Stimulated activated CD8-positive, alpha-beta memory T cell treated with anti-CD3 and anti-CD28 coated beads, Interleukin-12 subunit alpha, Interleukin-12 subunit beta, amount 100 ng/mL, for 1 hour (primary cell): ENCODE data around the gene NXNL2.

Experiments used
- DNase-seq: peaks from one replicate; pipeline ENCODE4 v3.0.0-alpha.2; 2020; ENCODE audit warnings: low read depth

NXNL2 gene

DNA sequence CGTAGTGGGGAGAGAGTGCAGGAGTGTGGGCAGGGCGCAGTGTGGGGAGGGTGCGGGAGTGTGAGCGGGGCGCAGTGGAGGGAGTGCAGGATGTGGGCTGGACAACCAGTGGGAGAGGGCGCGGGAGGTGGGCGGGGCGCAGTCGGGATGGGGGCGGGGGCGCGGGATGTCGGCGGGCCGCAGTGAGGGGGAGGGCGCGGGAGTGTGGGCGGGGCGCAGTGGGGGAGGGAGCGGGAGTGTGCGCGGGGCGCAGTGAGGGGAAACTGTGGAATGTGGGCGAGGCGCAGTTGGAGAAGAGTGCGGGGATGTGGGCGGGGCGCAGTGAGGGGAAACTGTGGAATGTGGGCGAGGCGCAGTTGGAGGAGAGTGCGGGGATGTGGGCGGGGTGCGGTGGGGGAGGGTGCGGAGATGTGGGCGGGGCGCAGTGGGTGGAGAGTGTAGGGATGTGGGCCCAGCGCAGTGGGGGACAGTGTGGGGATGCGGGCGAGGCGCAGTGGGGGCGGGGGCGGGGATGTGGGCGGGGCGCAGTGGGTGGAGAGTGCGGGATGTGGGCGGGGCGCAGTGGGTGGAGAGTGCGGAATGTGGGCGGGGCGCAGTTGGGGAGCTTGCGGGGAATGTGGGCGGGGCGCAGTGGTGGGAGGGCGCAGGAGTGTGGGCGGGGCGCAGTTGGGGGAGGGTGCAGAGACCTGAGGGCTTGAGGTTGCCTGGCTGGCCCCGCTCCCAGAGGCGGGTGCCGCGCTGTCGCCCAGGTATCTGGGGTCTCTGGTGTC lies at the start of gene NXNL2:
Gene NXNL2 (plus strand): TSS at position 723 of the 770 bp plus-strand sequence. CDS start 257 bp downstream, outside the sequence.
- peak; percentile 5 for DNase-seq

DNA sequence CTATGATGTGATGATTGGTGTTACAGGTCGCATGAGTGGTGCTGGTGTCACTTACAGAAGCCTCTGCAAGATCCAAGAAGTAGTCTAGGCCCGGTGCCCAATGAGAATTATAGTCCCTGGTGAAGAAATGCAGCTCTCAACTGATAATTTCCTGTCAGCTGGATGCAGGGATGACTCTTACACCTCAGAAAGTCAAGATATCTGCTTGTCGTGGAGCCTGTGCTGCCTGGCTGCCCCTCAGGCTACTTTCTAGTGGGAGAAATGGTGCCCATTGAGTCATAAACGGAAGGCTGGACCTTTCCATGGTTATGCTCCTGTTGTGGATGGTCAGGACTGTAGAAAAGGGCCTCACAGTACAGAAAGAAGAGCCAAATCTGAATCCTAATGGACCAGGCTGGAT lies 46.8 kb upstream of the NXNL2 start:
- no peak for DNase-seq

DNA sequence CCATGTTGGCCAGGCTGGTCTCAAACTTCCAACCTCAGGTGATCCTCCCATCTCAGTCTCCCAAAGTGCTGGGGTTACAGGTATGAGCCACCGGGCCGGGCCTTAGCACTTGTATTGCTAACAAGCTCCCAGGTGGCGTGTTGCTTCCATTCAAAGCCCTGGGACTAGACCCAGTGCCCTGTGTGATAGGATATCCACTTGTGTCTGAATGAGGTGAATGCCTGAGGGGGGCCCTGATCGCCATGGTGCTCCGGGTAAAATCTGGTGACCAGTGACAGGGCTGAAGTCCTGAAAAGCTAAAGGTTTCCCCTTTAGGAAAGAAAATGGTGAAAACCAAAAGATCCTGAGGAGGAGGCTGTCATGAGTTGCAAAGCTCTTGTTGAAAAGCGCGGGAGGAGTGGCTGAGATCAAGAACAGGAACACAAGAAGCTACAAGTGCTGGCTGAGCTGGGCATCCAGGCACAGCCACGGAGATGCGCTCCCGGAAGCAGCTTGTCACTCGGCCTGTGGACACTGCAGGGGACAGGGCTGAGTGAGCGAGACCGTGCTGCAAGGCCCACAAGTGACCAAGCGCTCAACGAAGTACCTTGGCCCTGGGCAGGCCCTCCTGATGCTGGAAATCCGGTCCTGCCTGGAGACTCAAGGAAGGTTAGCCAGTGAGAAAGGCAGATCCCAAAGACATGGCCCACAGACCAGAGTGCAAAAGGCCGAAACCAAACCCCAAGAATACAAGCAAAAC lies 39.8 kb upstream of the NXNL2 start:
- no peak for DNase-seq

DNA sequence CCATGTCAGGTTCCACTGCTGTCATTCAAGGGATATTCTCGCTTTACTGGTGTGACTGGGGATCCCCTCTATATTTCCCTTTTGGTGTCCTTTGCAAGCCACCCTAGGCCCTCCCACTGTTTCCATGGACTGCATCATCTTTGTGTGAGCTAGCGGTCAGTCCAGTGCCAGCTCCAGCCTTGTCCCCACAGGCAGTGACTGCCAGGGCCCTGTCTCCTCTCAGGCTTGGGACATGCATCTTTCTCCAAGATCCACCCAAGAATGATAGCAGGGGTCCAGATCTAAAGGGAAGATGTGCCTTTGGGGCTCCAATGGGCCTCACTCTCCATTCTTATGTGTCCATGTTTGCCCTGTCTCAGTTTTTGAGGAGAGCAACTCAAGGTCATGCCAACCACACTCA lies 37.8 kb upstream of the NXNL2 start:
- no peak for DNase-seq

DNA sequence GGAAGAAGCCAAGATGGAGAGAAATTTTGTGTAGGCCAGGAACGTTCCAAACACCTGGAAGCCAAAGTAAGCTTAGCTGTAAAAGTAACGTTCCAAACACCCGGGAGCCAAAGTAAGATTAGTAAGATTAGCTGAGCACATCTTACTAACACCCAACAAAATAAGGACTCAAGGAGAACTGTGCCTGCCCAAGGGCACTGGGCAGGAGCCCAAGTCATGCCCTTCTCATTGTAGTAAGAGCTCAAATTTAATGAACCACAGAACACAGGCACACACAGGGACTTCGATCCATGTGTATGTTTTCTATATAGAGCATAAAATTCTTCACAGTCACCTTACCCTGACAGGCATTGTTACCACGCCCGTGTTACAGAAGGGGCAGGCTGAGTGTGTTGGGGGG lies 36.1 kb upstream of the NXNL2 start:
- no peak for DNase-seq

DNA sequence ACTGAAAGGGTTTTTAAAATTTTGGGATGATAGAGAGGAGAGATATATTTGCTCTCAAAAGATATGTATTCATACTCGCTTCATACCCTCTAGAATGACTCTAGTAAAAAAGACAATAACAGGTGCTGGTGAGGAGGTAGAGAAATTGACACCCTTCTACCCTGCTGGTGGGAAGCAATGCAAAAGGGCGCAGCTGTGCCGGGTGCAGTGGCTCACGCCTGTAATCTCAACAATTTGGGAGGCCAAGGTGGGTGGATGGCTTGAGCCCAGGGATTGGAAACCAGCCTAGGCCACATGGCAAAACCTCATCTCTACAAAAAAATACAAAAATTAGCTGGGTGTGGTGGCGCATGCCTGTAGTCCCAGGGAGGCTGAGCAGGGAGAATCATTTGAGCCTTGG lies 33.9 kb upstream of the NXNL2 start:
- no peak for DNase-seq

DNA sequence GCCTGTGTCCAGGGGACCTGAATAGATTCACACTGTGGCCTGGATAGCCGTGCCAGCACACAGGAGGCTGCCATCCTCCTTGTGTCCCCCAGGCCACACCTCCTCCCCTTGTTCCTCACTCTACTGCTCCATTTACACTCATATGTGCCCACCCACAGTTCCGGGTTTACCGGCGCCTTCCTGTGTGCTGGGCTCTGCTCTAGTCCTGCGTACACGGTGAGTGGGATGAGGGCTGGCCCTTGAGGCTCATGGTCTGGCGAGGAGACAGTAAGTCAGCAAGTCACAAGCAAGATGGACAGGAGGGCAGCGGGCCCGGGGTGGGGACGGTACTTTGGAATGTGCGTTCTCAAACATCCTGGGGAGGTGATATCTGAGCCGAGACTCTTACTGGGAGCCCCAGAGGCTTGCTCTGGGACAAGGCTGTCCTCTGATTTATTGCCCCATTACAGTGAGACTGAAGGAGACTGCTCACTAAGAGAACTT lies 32.4 kb upstream of the NXNL2 start:
- DNase-seq, result no peak

DNA sequence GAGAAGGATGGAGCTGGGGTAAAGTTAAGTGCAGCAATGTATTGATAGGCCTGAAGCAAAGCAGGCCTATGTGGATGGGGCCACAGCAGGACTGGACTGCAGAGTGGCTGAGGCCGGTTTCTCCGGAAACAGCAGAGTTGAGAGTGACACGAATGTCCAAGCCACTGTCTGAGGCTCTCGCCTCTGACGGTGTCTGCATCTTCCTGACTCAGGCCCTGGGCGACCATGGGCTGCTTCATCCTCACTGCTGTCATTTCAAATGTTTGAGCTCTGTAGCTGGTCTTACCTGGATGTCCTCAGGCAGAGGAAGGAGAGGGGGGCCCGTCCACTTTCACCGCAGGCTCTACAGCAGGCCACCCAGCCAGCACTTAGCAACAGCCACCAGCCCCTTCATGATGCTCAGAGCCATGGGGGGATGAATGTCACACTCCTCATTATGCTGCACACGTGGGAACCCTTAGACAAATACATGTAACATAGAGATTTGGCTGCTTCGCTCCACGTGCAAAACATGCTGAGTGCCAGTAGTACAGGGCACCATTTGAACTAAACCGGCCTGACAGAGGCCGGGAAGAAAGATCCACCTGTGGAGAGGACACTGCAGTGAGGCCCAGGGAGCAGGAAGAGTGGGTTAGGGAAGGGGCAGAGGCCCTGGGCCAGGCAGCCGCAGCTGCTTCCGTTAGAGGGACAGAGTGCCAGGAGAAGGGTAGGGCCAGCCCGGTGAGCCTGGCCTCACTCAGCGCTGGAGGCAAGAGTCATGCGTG lies 31.7 kb upstream of the NXNL2 start:
- no peak for DNase-seq

DNA sequence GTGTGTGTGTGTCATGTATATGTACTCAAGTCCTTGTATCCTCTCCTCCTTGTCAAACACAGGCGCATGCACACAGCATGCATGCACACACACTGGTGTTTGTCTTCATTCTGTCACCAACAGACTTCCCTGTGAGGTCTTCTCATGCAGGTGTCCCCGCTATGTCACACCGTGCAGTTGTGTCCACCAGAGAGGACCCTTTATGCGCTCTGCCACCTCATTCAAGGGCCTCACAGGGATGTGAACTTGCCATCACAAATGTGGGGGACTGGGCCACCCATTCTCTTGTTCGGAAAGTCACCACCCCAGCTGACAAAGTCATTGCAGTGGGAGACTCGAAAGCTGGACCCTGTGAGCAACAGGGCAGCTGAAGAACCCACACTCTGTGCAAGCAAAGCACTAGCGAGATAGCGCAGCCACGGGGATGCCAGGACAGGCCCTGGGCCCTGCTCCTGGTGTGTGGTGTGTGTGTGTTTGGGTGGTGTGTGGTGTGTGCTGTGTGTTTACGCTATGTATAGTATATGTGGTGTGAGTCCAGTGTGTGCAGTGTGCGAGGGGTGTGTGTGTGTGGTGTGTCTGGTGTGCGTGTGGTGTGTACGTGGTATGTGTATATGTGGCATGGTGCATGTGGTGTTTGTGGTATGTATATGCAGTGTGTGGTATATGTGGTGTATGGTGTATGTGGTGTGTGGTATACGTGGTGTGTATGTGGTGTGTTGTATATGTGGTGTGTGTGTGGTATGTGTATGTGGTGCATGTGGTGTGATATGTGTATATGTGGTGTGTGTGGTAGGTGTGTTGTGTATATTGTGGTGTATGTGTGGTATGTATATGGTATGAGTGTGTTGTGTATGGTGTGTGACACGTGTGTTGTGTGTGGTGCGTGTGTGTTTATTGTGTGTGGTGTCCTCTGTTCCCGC lies 30.9 kb upstream of the NXNL2 start:
- no peak for DNase-seq

DNA sequence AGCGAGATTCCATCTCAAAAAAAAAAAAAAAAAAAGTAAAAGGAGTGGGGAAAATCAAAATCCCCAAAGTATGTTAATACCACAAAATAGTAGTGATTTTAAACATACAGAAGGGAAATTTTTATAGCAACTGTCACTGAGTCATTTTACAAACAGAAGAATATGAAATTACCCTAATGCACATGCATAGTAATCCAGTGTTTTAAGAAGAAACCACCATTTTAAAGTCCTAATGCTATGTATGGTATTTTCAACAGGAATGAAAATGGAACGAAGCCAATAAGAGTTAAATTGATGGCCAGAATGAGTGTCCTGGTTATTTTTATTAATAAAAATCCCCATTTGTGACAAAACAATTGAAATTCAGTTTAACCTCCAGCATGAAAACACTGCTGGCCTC lies 26.7 kb upstream of the NXNL2 start:
- no peak for DNase-seq

DNA sequence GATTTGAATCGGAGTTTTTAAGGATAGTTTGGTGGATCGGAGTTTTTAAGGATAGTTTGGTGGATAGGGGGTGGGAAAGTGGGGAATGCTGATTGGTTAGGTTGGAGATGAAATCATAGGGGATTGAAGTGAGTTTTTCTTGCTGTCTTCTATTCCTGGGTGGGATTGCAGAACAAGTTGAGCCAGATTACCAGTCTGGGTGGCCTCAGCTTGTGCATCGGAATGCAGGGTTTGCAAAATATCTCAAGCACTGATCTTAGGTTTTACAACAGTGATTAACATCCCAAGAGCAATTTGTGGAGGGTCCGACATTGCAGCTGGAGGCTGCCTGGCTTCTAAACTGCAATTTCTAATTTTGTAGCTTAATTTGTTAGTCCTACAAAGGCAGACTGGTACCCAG lies 23.1 kb upstream of the NXNL2 start:
- DNase-seq, result no peak

DNA sequence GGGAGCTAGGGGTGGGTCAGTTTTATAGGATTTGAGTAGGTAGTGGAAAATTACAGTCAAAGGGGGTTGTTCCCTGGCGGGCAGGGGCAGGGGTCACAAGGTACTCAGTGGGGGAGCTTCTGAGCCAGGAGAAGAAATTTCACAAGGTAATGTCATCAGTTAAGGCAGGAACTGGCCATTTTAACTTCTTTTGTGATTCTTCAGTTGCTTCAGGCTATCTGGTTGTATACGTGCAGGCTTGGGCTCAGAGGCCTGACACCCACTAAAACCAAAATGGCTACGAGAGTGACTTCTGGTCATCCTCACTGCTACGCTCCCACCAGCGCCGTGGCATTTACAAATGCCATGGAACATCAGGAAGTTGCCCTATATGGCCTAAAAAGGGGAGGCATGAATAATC lies 20.7 kb upstream of the NXNL2 start:
- DNase-seq, result no peak

DNA sequence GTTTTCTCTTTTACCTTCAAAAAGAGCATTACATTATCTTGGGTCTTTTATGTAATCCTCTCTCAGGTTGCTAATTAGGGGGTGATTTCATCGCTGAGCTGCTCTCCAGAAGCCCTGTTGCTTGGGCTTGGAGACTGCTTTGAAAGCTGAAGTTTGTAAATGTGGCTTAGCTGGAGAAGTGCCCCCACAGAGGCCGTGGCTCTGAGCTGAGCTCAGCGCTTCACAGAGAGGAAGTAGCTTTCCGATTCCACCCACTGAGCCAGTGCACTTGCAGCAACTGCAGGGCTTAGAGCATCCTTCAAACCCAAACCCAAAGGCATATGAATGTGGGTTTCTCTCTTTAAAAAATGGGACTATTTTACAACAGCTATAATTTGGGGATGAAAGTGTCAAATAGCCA lies 13.7 kb upstream of the NXNL2 start:
- DNase-seq, result no peak

DNA sequence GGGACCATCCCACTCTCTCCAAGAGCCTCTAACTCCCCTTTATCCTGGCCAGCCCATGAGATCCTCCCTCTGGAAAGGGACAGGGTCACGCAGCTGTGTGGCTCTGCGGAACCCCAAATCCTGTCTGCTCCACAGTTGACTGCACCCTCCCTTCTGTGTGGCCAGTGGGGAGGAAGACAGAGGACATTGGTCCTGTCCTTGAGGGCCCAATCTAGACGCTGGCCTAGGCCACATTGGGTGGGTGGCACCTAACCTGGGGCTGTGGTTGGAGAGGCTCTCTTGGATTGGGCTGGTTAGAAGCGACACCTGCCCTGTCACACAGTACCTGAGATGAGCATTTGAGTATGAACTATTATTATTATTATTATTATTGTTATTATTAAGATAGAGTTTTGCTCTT lies 12.6 kb upstream of the NXNL2 start:
- no peak for DNase-seq

DNA sequence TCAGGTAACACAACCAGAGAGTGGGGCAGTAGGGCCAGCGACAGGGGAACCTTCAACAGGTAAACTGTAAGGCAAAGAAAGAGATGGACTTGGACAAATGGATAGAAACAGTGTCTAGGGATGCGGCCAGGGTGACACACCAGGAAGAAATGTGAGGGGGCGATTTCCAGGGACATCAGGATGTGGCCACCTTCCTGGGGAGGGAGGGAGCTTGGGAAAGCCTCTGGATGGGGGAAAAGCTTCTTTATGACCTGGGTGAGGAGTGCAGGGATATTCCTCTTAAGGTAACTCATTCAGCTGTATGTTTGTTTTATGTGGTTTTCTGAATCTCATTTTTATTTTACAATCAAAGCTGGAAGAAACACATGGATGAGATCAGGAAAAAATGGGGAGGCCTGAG lies 11.9 kb upstream of the NXNL2 start:
- no peak for DNase-seq

DNA sequence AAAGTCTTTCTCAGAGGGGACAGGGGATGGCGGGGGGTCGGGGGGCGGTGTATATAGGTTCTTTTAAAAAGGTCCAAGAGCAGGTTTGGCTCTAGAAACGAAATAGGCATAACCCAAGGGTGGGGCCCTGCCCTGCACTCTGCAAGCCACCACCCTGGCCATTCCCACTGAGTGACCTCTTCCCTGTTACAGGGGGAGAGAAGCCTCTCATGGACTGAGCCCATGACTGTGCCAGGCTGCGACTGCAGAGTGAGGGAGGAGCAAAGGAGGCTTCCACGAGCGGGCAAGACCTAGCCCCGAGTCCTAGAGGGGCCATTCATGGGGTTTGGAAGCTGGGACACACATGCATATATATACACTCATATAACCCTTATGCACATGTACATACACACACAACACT lies 10.1 kb upstream of the NXNL2 start:
- no peak for DNase-seq

DNA sequence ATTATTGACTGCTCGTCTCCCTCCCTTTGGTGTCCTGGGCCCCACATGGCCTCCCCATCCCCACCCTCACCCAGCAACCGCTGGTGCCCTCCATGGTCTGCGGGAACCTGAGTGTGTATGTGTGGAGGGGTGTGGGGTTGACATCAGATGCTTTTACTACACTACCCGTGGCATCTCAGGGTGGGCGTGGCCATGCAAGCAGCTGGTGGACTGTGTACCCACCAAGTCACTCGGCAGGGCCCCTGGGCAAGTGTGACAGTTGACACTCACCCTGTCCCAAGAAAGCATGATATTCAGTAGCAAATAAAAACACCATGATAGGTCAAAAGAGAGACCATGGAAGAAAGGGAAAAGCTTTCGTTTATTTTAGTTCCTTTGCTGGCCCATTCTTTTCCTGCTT lies 7.4 kb upstream of the NXNL2 start:
- no peak for DNase-seq

DNA sequence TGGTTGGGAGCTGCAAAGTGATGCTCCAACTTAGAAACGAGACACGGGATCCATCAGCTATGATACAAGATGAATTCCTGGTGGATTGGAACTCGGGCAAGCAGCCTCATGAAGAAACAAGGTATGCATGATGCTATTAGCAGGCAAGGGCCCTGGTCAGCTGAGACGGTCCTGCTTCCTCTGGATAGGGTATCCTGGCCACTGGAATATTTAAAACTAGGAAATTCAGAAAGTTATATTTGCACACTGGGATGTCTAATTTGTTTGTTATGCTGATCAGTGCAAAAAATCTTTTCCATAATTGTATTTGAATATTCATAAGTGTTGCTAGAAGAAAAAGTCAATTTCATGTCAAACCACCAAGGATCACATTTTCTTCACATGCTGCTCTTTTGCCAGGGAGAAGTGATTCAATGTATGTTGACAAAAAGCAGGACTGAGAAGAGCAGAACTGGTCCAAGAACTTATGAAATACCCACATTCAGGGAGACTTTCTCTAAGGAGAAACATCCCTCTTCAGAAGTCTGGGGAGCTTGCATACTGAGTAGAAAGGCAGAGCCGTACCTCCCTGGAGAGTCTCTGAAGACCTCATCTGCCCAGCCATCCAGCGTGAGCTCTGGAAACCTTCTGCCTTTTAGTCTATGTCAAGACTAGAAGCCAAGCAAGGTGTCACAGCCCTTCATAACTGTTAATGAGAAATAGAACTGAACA lies 6.7 kb upstream of the NXNL2 start:
- DNase-seq, result no peak

DNA sequence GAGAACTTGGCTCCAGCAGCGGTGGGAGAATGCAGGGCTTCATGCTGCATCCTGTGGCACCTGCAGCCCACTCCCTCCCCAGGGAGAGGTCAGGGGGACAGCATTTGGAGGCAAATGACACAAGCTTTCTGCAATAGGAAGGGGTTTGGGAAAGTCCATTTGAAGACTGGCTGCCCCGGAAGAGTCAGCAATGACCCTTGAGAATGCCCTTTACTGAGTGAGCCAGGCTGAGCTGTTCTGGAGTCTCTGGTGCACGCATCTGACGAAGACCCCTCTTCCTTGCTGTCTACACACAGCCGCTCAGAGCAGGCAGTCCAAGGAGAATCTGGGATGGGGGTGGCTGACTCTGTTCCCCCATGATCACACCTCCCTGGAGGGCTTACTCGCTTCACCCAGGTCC lies 5.5 kb upstream of the NXNL2 start:
- DNase-seq, result no peak

DNA sequence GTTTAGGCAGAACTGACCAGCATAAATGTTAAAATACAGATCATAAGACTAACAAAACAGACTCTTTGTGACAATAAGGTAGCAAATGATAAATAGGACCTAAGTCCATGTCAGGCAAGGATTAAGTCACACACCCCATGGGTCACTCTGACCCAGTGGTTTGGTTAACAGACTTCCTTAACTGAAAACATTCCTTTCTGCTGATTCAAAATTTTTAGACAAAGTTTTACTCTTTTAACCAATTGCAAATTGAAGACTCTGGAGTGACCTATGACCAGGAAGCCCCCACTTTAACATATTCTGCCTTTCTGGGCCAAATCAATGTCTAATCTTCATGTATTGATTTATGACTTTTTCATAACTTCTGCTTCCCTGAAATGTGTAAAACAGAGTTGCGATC lies 4.9 kb upstream of the NXNL2 start:
- no peak for DNase-seq
